ENCODE data around the gene SEMA4A. TPM values are rescaled to one million over a fixed set of nuclear protein-coding genes. Genes with fewer than 3 reads are reported as not detected.

Gene SEMA4A
- polyA plus RNA-seq, 3 donors from 2014 or later: 2.5 to 12.4 (median 3.2) TPM

- Mint-ChIP-seq H3K4me3 (no peak overlapping the region), H3K4me1 (peaks cover 9 to 14% of the 10 kb centered on the region in 2 donors), H3K36me3 (no peaks in the 10 kb centered on the region), H3K9me3 (no peaks in the 10 kb centered on the region), H3K27ac (no peak overlapping the region), H3K27me3 (ENCODE audit: low read depth in 3 of 3) (peaks cover 2 to 7% (median 5%) of the 10 kb centered on the region in 3 donors)
- DNase-seq: no peak
These were observed 3.7 kb upstream of the SEMA4A start for GRCh38 chr1:156149374-156150332.

GRCh38 chr1:156150333-156151011 lies 2.9 kb upstream of the SEMA4A start:
- no peak for DNase-seq
- Mint-ChIP-seq H3K36me3 (no peaks in the 10 kb centered on the region), H3K9me3 (no peaks in the 10 kb centered on the region), H3K27ac (no peak overlapping the region), H3K27me3 (ENCODE audit: low read depth in 3 of 3) (peaks cover 2 to 7% (median 6%) of the 10 kb centered on the region in 3 donors), H3K4me1 (peaks cover 9 to 14% of the 10 kb centered on the region in 2 donors), H3K4me3 (no peak overlapping the region)

- Mint-ChIP-seq H3K4me1 (peaks cover 6 to 9% of the 10 kb centered on the region in 2 donors), H3K9me3 (no peaks in the 10 kb centered on the region), H3K27me3 (ENCODE audit: low read depth in 3 of 3) (peaks cover 1 to 4% (median 3%) of the 10 kb centered on the region in 3 donors), H3K27ac (no peak overlapping the region), H3K36me3 (no peaks in the 10 kb centered on the region), H3K4me3 (no peak overlapping the region)
- DNase-seq: no peak
These were observed 2.2 kb upstream of the SEMA4A start for GRCh38 chr1:156151093-156151688.

GRCh38 chr1:156152628-156153027 lies 757 bp upstream of the SEMA4A start:
- no peaks in the 10 kb centered on the region for H3K9me3 Mint-ChIP-seq
- H3K27me3 Mint-ChIP-seq (ENCODE audit: low read depth in 3 of 3): peaks cover 2 to 7% (median 3%) of the 10 kb centered on the region in 3 donors
- H3K4me1 Mint-ChIP-seq: peaks cover 8 to 12% of the 10 kb centered on the region in 2 donors
- H3K36me3 Mint-ChIP-seq: no peaks in the 10 kb centered on the region
- no peak overlapping the region for H3K27ac Mint-ChIP-seq
- no peak overlapping the region for H3K4me3 Mint-ChIP-seq
- DNase-seq: no peak

GRCh38 chr1:156154317-156154749 lies 948 bp downstream of the SEMA4A start:
- peaks cover 2 to 10% (median 3%) of the 10 kb centered on the region in 3 donors for H3K27me3 Mint-ChIP-seq (ENCODE audit: low read depth in 3 of 3)
- no peaks in the 10 kb centered on the region for H3K9me3 Mint-ChIP-seq
- peak overlapping the region in 1 of 5 donors; percentile 25 for H3K4me3 Mint-ChIP-seq
- no peak for DNase-seq
- peaks cover 8 to 9% of the 10 kb centered on the region in 2 donors for H3K4me1 Mint-ChIP-seq
- H3K27ac Mint-ChIP-seq: peak overlapping the region in 1 of 6 donors; percentile 71
- H3K36me3 Mint-ChIP-seq: no peaks in the 10 kb centered on the region

GRCh38 chr1:156155756-156156510 lies 2.5 kb downstream of the SEMA4A start:
- Mint-ChIP-seq H3K27me3 (ENCODE audit: low read depth in 3 of 3) (peaks cover 3 to 10% (median 4%) of the 10 kb centered on the region in 3 donors), H3K27ac (no peak overlapping the region), H3K4me1 (peaks cover 14 to 16% of the 10 kb centered on the region in 2 donors), H3K9me3 (no peaks in the 10 kb centered on the region), H3K4me3 (no peak overlapping the region), H3K36me3 (no peaks in the 10 kb centered on the region)
- DNase-seq: no peak

GRCh38 chr1:156157506-156157905 lies 4.1 kb downstream of the SEMA4A start:
- DNase-seq: no peak
- peak overlapping the region in 1 of 5 donors; percentile 35 for H3K4me3 Mint-ChIP-seq
- H3K9me3 Mint-ChIP-seq: no peaks in the 10 kb centered on the region

GRCh38 chr1:156157966-156158365 lies 4.6 kb downstream of the SEMA4A start:
- peak overlapping the region in 1 of 5 donors; percentile 35 for H3K4me3 Mint-ChIP-seq
- peak overlapping the region in 2 of 6 donors; percentile 34 to 49 for H3K27ac Mint-ChIP-seq

More at GRCh38 chr1:156157506-156157905, 4.1 kb downstream of the SEMA4A start:
- peak overlapping the region in 3 of 6 donors; percentile 24 to 49 (median 34) for H3K27ac Mint-ChIP-seq
- H3K36me3 Mint-ChIP-seq: no peaks in the 10 kb centered on the region
- H3K4me1 Mint-ChIP-seq: peaks cover 18 to 21% of the 10 kb centered on the region in 2 donors
- peaks cover 5 to 10% (median 6%) of the 10 kb centered on the region in 3 donors for H3K27me3 Mint-ChIP-seq (ENCODE audit: low read depth in 3 of 3)

GRCh38 chr1:156160000-156160742 lies 6.8 kb downstream of the SEMA4A start:
- Mint-ChIP-seq H3K4me3 (peak overlapping the region; percentile 69 to 81 (median 78)), H3K27me3 (ENCODE audit: low read depth in 3 of 3) (peaks cover 5 to 6% (median 5%) of the 10 kb centered on the region in 3 donors), H3K4me1 (peaks cover 18 to 21% of the 10 kb centered on the region in 2 donors), H3K36me3 (no peaks in the 10 kb centered on the region), H3K27ac (peak overlapping the region in 3 of 6 donors; percentile 37 to 75 (median 49)), H3K9me3 (no peaks in the 10 kb centered on the region)
- no peak for DNase-seq

More at GRCh38 chr1:156157966-156158365, 4.6 kb downstream of the SEMA4A start:
- no peaks in the 10 kb centered on the region for H3K9me3 Mint-ChIP-seq
- DNase-seq: no peak
- peaks cover 18 to 21% of the 10 kb centered on the region in 2 donors for H3K4me1 Mint-ChIP-seq
- peaks cover 5 to 10% (median 6%) of the 10 kb centered on the region in 3 donors for H3K27me3 Mint-ChIP-seq (ENCODE audit: low read depth in 3 of 3)
- no peaks in the 10 kb centered on the region for H3K36me3 Mint-ChIP-seq

GRCh38 chr1:156160743-156161171 lies 7.4 kb downstream of the SEMA4A start:
- DNase-seq: peak; percentile 55 to 68 (median 61)
- Mint-ChIP-seq H3K36me3 (no peaks in the 10 kb centered on the region), H3K9me3 (no peaks in the 10 kb centered on the region), H3K4me1 (peaks cover 18 to 21% of the 10 kb centered on the region in 2 donors), H3K27me3 (ENCODE audit: low read depth in 3 of 3) (peaks cover 5 to 6% (median 6%) of the 10 kb centered on the region in 3 donors), H3K4me3 (peak overlapping the region; percentile 69 to 81 (median 78)), H3K27ac (peak overlapping the region in 3 of 6 donors; percentile 37 to 75 (median 49))

- Mint-ChIP-seq H3K4me1 (peaks cover 15 to 17% of the 10 kb centered on the region in 2 donors), H3K4me3 (peak overlapping the region in 3 of 5 donors; percentile 2 to 40 (median 7)), H3K36me3 (no peaks in the 10 kb centered on the region), H3K27me3 (ENCODE audit: low read depth in 3 of 3) (peaks cover 2 to 6% (median 4%) of the 10 kb centered on the region in 3 donors), H3K9me3 (no peaks in the 10 kb centered on the region), H3K27ac (peak overlapping the region in 2 of 6 donors; percentile 33 to 64)
- no peak for DNase-seq
These were observed 9.1 kb downstream of the SEMA4A start for GRCh38 chr1:156162430-156163037.

- no peaks in the 10 kb centered on the region for H3K36me3 Mint-ChIP-seq
These were observed 10.3 kb downstream of the SEMA4A start for GRCh38 chr1:156163712-156164111.

More at GRCh38 chr1:156163712-156164111, 10.3 kb downstream of the SEMA4A start:
- Mint-ChIP-seq H3K9me3 (no peaks in the 10 kb centered on the region), H3K27ac (no peak overlapping the region), H3K4me1 (peaks cover 11 to 13% of the 10 kb centered on the region in 2 donors), H3K27me3 (ENCODE audit: low read depth in 3 of 3) (peaks cover 0 to 7% (median 2%) of the 10 kb centered on the region in 3 donors), H3K4me3 (no peak overlapping the region)
- no peak for DNase-seq

Data from immature natural killer cell (primary cell).